Measurements from ENCODE around the gene CCDC40. TPM values are rescaled to one million over a fixed set of nuclear protein-coding genes. Genes with fewer than 3 reads are reported as not detected.

The CCDC40 gene
- total RNA-seq, 1 donor from 2014 or later: 7.7 TPM

DNA sequence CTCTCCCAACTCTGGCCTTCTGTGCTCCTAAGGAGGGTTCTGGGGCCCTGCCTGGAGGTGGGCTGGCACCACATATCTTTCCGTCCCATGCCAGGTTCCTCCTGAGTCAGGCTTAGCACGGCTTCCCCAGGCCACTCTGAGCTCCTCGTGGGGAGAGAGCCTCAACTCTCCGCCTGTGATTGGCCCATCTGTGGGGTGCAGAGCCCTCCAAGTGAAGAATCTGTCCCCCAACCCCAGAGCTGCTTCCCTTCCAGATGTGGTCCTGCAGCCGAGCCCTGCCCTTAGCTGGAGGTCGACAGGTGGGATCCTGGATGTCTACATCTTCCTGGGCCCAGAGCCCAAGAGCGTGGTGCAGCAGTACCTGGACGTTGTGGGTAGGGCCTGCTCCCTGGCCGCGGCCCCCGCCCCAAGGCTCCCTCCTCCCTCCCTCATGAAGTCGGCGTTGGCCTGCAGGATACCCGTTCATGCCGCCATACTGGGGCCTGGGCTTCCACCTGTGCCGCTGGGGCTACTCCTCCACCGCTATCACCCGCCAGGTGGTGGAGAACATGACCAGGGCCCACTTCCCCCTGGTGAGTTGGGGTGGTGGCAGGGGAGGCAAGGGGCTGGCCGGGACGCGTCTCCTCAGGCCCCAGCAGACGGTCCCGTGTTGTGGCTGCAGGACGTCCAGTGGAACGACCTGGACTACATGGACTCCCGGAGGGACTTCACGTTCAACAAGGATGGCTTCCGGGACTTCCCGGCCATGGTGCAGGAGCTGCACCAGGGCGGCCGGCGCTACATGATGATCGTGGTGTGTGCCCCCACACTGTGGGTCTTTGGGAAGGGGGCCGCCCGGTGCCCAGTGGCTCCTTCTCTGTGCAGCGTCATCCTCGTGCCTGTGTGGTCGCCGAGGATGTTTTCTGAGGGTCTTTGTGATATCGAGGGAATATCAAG lies 71.9 kb downstream of the CCDC40 start:
- Mint-ChIP-seq H3K27me3 (ENCODE audit: unreplicated experiment) (peaks cover 6% of the 10 kb centered on the region), H3K36me3 (ENCODE audit: low read depth, unreplicated experiment) (peaks cover 17% of the 10 kb centered on the region), H3K4me1 (ENCODE audit: unreplicated experiment) (peaks cover 5% of the 10 kb centered on the region), H3K4me3 (ENCODE audit: unreplicated experiment) (no peak overlapping the region), H3K27ac (ENCODE audit: unreplicated experiment) (no peak overlapping the region), H3K9me3 (ENCODE audit: unreplicated experiment) (no peaks in the 10 kb centered on the region)
- no peak for DNase-seq (ENCODE audit: low spot score)
- TF ChIP-seq, protein P1, sequence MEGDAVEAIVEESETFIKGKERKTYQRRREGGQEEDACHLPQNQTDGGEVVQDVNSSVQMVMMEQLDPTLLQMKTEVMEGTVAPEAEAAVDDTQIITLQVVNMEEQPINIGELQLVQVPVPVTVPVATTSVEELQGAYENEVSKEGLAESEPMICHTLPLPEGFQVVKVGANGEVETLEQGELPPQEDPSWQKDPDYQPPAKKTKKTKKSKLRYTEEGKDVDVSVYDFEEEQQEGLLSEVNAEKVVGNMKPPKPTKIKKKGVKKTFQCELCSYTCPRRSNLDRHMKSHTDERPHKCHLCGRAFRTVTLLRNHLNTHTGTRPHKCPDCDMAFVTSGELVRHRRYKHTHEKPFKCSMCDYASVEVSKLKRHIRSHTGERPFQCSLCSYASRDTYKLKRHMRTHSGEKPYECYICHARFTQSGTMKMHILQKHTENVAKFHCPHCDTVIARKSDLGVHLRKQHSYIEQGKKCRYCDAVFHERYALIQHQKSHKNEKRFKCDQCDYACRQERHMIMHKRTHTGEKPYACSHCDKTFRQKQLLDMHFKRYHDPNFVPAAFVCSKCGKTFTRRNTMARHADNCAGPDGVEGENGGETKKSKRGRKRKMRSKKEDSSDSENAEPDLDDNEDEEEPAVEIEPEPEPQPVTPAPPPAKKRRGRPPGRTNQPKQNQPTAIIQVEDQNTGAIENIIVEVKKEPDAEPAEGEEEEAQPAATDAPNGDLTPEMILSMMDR (IDR thresholded peaks at IDR 0.05; ENCODE audit: unreplicated experiment): no peak

DNA sequence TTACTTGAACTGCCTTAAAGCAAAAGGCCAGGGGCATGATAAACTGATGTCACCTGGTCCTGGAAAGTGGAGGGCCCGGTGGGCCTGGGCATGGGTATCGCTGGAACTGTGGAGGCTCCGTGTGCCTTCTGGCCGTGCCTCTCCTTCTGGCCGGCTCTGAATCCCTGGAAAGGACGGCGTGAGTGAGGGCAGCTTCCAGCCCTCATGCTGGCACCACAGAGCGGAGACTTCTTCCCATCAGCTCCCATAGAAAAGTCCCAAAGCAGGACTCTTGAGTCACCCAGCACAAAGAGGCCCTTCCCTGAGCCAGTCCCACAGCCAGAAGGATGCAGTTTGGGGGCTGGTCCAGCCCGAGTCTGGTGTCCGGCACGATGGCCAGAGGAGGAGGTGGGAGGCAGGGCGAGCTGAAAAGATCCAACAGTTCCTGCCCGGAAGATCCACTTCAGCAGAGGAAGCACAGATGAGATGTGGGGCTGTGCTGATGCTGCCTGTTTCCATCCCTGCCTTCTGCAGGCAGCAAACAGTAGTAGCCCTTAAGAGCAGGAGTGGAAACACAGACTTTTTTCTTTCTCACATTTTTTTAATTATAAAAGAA lies 72.7 kb downstream of the CCDC40 start:
- H3K36me3 Mint-ChIP-seq (ENCODE audit: low read depth, unreplicated experiment): peaks cover 17% of the 10 kb centered on the region

DNA sequence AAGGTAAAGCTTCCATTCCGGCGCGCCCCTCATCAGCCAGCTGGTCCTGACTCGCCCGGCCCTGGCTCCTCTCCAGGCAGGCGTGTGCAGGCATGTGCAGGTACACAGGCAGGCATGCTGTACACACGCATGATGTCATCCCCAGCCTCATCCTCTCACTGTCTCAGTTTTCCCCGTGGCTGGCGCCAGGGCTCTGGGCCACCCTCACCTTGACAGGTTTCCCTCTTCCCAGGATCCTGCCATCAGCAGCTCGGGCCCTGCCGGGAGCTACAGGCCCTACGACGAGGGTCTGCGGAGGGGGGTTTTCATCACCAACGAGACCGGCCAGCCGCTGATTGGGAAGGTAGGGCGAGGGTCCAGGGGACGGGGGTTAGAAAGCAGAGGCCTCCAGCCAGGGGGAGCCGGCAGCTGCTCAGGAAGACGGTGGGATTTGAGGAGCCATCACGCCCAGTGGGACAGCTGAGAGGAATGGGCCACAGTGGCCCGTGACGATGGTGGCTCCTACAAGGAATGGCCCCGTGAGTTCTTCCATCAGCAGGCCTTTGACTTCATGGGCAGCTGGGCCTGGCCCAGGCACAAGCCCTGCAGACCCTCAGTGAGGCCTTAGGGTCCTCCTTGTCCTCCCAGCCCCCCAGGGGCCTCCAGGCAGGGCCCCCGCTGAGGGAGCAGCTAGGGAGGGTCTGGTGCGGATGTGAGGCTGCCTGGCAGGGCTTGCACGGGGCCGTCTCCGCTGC lies 73.4 kb downstream of the CCDC40 start:
- DNase-seq (ENCODE audit: low spot score): no peak
- H3K9me3 Mint-ChIP-seq (ENCODE audit: unreplicated experiment): no peaks in the 10 kb centered on the region
- H3K36me3 Mint-ChIP-seq (ENCODE audit: low read depth, unreplicated experiment): peaks cover 17% of the 10 kb centered on the region
- H3K27me3 Mint-ChIP-seq (ENCODE audit: unreplicated experiment): peaks cover 3% of the 10 kb centered on the region
- no peak overlapping the region for H3K4me3 Mint-ChIP-seq (ENCODE audit: unreplicated experiment)
- TF ChIP-seq, protein P1 (IDR thresholded peaks at IDR 0.05; ENCODE audit: unreplicated experiment): no peak
- no peak overlapping the region for H3K27ac Mint-ChIP-seq (ENCODE audit: unreplicated experiment)
- H3K4me1 Mint-ChIP-seq (ENCODE audit: unreplicated experiment): no peaks in the 10 kb centered on the region

More for the DNA sequence above, 72.7 kb downstream of the CCDC40 start:
- TF ChIP-seq, protein P1 (IDR thresholded peaks at IDR 0.05; ENCODE audit: unreplicated experiment): no peak
- Mint-ChIP-seq H3K9me3 (ENCODE audit: unreplicated experiment) (no peaks in the 10 kb centered on the region), H3K27me3 (ENCODE audit: unreplicated experiment) (peaks cover 5% of the 10 kb centered on the region), H3K4me1 (ENCODE audit: unreplicated experiment) (no peaks in the 10 kb centered on the region), H3K27ac (ENCODE audit: unreplicated experiment) (no peak overlapping the region), H3K4me3 (ENCODE audit: unreplicated experiment) (no peak overlapping the region)
- no peak for DNase-seq (ENCODE audit: low spot score)

DNA sequence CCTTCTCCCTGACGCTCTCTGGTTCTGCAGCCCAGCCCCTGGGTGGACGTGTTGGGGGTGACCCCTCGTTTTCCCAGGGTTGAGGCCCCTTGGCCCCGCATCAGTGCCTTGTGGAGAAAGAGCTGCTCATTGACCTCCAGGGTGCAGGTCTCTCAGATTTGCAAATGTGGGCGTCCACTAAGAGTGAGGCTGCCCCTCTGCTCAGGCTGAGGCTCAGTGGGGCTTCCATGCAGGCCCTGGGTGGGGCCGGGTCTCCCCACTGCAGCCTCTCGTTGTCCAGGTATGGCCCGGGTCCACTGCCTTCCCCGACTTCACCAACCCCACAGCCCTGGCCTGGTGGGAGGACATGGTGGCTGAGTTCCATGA lies 74.0 kb downstream of the CCDC40 start:
- Mint-ChIP-seq H3K4me3 (ENCODE audit: unreplicated experiment) (no peak overlapping the region), H3K4me1 (ENCODE audit: unreplicated experiment) (no peaks in the 10 kb centered on the region), H3K9me3 (ENCODE audit: unreplicated experiment) (no peaks in the 10 kb centered on the region), H3K27ac (ENCODE audit: unreplicated experiment) (no peak overlapping the region), H3K36me3 (ENCODE audit: low read depth, unreplicated experiment) (peaks cover 17% of the 10 kb centered on the region), H3K27me3 (ENCODE audit: unreplicated experiment) (peaks cover 3% of the 10 kb centered on the region)
- DNase-seq (ENCODE audit: low spot score): no peak
- TF ChIP-seq, protein P1 (IDR thresholded peaks at IDR 0.05; ENCODE audit: unreplicated experiment): no peak
